Measurements from ENCODE around the gene EML4. TPM values are rescaled to one million over a fixed set of nuclear protein-coding genes. Genes with fewer than 3 reads are reported as not detected.

EML4 gene
- total and polyA plus RNA-seq, 2 donors (not counting 1 experiment from before 2014, with no cell fraction given), result 49.4 to 134 TPM

DNA sequence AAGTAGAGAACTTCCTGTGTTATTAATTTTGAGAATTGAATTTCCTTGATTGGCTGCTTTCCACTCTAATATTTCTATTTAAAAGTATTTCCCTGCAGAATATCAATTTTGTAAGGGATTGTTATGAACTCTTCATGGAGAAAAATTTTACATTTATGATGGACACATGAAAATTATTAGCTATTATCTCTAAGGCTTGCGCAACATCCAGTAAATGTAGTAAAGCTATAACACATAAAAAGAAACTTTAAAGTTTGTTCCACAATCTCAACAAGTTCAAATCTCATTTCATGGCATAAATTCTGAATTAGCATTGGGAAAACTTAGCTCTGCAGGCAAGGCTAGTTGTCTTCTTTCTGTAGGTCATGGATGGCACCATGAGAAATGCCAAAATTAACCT, 4.2 kb upstream of the EML4 start:
- H3K9ac ChIP-seq (ENCODE audit: low read length), result no peak overlapping the region
- POLR2A ChIA-PET, result no interaction called here
- peaks cover 0 to 2% of the 10 kb centered on the region in 2 experiments for H3K36me3 ChIP-seq (replicated peaks in 1 of 2; ENCODE audit: control extremely low read depth in 1 of 2, control insufficient read depth in 1 of 2, extremely low read depth in 1 of 2, insufficient read depth in 2 of 2, low read length in 1 of 2)
- Mint-ChIP-seq H3K4me1 (peaks cover 38% of the 10 kb centered on the region), H3K9me3 (ENCODE audit: insufficient read depth) (no peaks in the 10 kb centered on the region), H3K4me3 (no peak overlapping the region), H3K27ac (no peak overlapping the region), H3K27me3 (no peaks in the 10 kb centered on the region)
- H3K4me3 ChIP-seq (ENCODE audit: control extremely low read depth in 1 of 5, extremely low read depth in 1 of 5, insufficient read depth in 1 of 5, low read depth in 2 of 5, low read length in 4 of 5), result no peak overlapping the region
- intact Hi-C loops (cut with micrococcal nuclease), result loop anchor here (5.0 kb wide), 1 partner anchor 32 kb away; no protein-coding TSS in a partner anchor
- CTCF ChIA-PET, result interaction anchor here (0.5 to 1.0 kb wide), 2 partner anchors 68 to 70 kb away, joined by 3 read pairs; no protein-coding TSS in a partner anchor
- H4K20me1 ChIP-seq (ENCODE audit: control insufficient read depth, insufficient read depth, low read length, poor library complexity, severe bottlenecking), result peaks cover 4% of the 10 kb centered on the region
- no peak for DNase-seq
- H2AFZ ChIP-seq (ENCODE audit: insufficient read depth, low read depth, low read length, poor library complexity, severe bottlenecking), result no peak overlapping the region
- TF ChIP-seq, protein P1, sequence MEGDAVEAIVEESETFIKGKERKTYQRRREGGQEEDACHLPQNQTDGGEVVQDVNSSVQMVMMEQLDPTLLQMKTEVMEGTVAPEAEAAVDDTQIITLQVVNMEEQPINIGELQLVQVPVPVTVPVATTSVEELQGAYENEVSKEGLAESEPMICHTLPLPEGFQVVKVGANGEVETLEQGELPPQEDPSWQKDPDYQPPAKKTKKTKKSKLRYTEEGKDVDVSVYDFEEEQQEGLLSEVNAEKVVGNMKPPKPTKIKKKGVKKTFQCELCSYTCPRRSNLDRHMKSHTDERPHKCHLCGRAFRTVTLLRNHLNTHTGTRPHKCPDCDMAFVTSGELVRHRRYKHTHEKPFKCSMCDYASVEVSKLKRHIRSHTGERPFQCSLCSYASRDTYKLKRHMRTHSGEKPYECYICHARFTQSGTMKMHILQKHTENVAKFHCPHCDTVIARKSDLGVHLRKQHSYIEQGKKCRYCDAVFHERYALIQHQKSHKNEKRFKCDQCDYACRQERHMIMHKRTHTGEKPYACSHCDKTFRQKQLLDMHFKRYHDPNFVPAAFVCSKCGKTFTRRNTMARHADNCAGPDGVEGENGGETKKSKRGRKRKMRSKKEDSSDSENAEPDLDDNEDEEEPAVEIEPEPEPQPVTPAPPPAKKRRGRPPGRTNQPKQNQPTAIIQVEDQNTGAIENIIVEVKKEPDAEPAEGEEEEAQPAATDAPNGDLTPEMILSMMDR (IDR thresholded peaks at IDR 0.05), result no peak
- no peak for TF ChIP-seq EZH2 (IDR thresholded peaks at IDR 0.05; ENCODE audit: borderline replicate concordance, insufficient read depth, low read depth, low read length, poor library complexity, severe bottlenecking)
- H3K4me2 ChIP-seq (replicated peaks; ENCODE audit: low read depth, low read length, poor library complexity, severe bottlenecking), result no peak overlapping the region
- no peak overlapping the region for H3K27ac ChIP-seq (ENCODE audit: low read length in 2 of 2)
- no CpG with 5 or more reads among the region's 1 CpG for WGBS (ENCODE audit: insufficient coverage)
- ATAC-seq (ENCODE audit: low read depth), result no peak
- peaks cover 31% of the 10 kb centered on the region for H3K79me2 ChIP-seq (ENCODE audit: control insufficient read depth, insufficient read depth, low read length)
- H3K4me1 ChIP-seq (ENCODE audit: control insufficient read depth in 2 of 2, insufficient read depth in 2 of 2, low read length in 2 of 2), result peaks cover 11 to 18% of the 10 kb centered on the region in 2 donors
- H3K9me3 ChIP-seq (ENCODE audit: control extremely low read depth in 1 of 3, control insufficient read depth in 2 of 3, insufficient read depth in 1 of 3, low read length in 2 of 3), result peaks cover 0 to 5% (median 0%) of the 10 kb centered on the region in 3 donors
- H3K27me3 ChIP-seq (replicated peaks in 1 of 4; ENCODE audit: control extremely low read depth in 1 of 4, control insufficient read depth in 3 of 4, insufficient read depth in 4 of 4, low read length in 3 of 4), result no peaks in the 10 kb centered on the region

DNA sequence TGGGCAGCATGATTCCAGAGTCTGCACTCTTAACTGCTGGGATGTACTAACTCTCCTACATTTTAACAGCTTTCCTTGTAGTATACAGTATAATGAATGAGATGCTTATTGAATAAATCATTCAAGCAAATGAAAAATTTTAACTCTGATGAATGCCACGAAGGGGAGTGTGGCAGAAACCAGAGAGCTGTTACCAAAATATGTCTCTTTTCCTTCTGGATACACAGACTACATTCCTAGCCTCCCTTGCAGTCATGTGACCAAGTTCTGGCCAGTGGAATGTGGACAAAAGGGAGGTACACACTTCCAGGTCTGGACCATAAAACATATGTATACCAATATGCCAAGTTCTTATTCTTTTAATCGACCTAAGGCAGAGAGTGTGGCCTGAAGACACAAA, 1.7 kb upstream of the EML4 start:
- no peak overlapping the region for H3K9ac ChIP-seq (ENCODE audit: low read length)
- no peak overlapping the region for H3K4me3 ChIP-seq (ENCODE audit: control extremely low read depth in 1 of 5, extremely low read depth in 1 of 5, insufficient read depth in 1 of 5, low read depth in 2 of 5, low read length in 4 of 5)
- no peak overlapping the region for H3K27ac Mint-ChIP-seq
- ChIA-PET CTCF (interaction anchor here (1.1 to 10.1 kb wide), 4 partner anchors 29 to 71 kb away, joined by 3 to 82 read pairs (median 4); no protein-coding TSS in a partner anchor), POLR2A (interaction anchor here (0.6 to 1.0 kb wide), 3 partner anchors 34 to 70 kb away, joined by 3 to 5 read pairs (median 3); no protein-coding TSS in a partner anchor)
- peaks cover 48% of the 10 kb centered on the region for H3K79me2 ChIP-seq (ENCODE audit: control insufficient read depth, insufficient read depth, low read length)
- H3K27ac ChIP-seq (ENCODE audit: low read length in 2 of 2), result peak overlapping the region in 1 of 2 donors; percentile 35
- no peak overlapping the region for H3K4me3 Mint-ChIP-seq
- no peaks in the 10 kb centered on the region for H3K9me3 Mint-ChIP-seq (ENCODE audit: insufficient read depth)
- H2AFZ ChIP-seq (ENCODE audit: insufficient read depth, low read depth, low read length, poor library complexity, severe bottlenecking), result no peak overlapping the region
- intact Hi-C loops (cut with micrococcal nuclease), result no loop called here
- WGBS (ENCODE audit: insufficient coverage), result no CpG with 5 or more reads among the region's 2 CpGs
- peaks cover 0 to 5% (median 0%) of the 10 kb centered on the region in 3 donors for H3K9me3 ChIP-seq (ENCODE audit: control extremely low read depth in 1 of 3, control insufficient read depth in 2 of 3, insufficient read depth in 1 of 3, low read length in 2 of 3)
- H3K27me3 ChIP-seq (replicated peaks in 1 of 4; ENCODE audit: control extremely low read depth in 1 of 4, control insufficient read depth in 3 of 4, insufficient read depth in 4 of 4, low read length in 3 of 4), result no peaks in the 10 kb centered on the region
- H3K36me3 ChIP-seq (replicated peaks in 1 of 2; ENCODE audit: control extremely low read depth in 1 of 2, control insufficient read depth in 1 of 2, extremely low read depth in 1 of 2, insufficient read depth in 2 of 2, low read length in 1 of 2), result peaks cover 0 to 2% of the 10 kb centered on the region in 2 experiments
- DNase-seq (no peak), ATAC-seq (ENCODE audit: low read depth) (no peak)
- no peaks in the 10 kb centered on the region for H3K27me3 Mint-ChIP-seq
- no peak overlapping the region for H3K4me2 ChIP-seq (replicated peaks; ENCODE audit: low read depth, low read length, poor library complexity, severe bottlenecking)
- peaks cover 24% of the 10 kb centered on the region for H3K4me1 Mint-ChIP-seq
- H4K20me1 ChIP-seq (ENCODE audit: control insufficient read depth, insufficient read depth, low read length, poor library complexity, severe bottlenecking), result peaks cover 10% of the 10 kb centered on the region
- TF ChIP-seq, protein P1 (IDR thresholded peaks at IDR 0.05), result no peak
- no peak for TF ChIP-seq EZH2 (IDR thresholded peaks at IDR 0.05; ENCODE audit: borderline replicate concordance, insufficient read depth, low read depth, low read length, poor library complexity, severe bottlenecking)
- peaks cover 27 to 28% of the 10 kb centered on the region in 2 donors for H3K4me1 ChIP-seq (ENCODE audit: control insufficient read depth in 2 of 2, insufficient read depth in 2 of 2, low read length in 2 of 2)
